GM12892 (cell line): Measurements from ENCODE around the gene TPRG1L.

ENCODE experiments used
- DNase-seq: peaks from one replicate; pipeline ENCODE4 v3.0.0; 2011; ENCODE audit not compliant: insufficient read length
- FAIRE-seq: peaks from 2 replicates; lab custom pipeline; 2011; peaks lifted over from hg19 to GRCh38; lab: Jason Lieb, UNC
- POLR2A ChIP-seq: IDR thresholded peaks from 2 replicates; pipeline ENCODE4 v1.6.1; 2011; ENCODE audit warnings: low read depth, low read length, control low read depth
- POLR2AphosphoS5 ChIP-seq: IDR thresholded peaks from 2 replicates; pipeline ENCODE4 v1.6.1; 2011; ENCODE audit warnings: low read depth, low read length, control low read depth
- TAF1 ChIP-seq: IDR thresholded peaks from 2 replicates; pipeline ENCODE4 v1.6.1; 2011; ENCODE audit warnings: low read depth, mild to moderate bottlenecking, control low read depth, low read length, borderline replicate concordance

TPRG1L gene

DNA sequence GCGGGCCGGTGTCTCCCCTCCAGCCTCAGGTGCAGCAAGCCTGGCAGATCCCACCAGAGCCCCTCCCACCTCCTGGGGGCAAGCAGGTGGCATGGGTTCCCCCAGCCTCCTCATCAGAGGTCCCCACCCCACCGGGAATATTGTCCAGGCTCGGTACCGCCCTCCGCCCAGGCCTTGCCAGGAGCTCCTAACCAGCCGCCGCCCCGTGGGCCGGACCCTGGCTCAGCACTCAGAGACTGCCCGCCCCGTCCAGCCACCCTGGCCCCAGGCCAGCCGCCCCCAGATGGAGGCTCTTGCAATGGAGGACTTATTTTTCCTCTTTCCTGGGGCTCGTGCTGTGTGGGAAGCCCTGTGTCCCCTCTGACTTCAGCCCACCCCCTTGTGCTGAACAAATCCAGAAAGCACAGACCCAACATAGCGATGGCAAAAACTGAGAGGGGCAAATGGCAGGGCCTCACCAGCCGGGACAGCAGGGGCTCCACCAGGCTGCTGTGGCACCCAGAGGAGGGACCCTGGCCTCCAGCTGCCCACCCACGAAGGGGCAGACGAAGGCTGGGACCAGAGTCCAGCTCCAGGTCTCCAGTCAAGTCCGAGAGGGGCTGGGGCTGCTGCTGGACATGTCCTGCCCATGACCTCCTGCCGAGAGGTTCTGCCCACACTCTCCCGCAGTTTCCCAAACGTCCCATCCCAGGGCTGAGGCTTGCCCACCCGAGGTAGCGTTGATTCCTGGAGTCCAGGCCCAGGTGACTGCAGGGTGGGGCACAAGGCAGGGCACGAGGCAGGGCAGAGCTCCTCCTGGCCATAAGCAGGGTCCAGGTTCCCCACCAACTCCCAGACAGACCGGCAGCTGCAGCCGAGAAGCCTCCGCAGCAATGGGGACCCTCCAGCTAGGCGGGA lies 21.0 kb upstream of the TPRG1L start:
- FAIRE-seq (no peak), DNase-seq (no peak)
- TF ChIP-seq POLR2A (no peak), POLR2AphosphoS5 (no peak), TAF1 (no peak)

GRCh38 chr1:3604468-3604974 lies 20.3 kb upstream of the TPRG1L start:
- no peak for DNase-seq
- FAIRE-seq: no peak
- TF ChIP-seq POLR2AphosphoS5 (no peak), TAF1 (no peak), POLR2A (no peak)

- DNase-seq (no peak), FAIRE-seq (no peak)
- no peak for TF ChIP-seq POLR2A
- TF ChIP-seq TAF1: no peak
- no peak for TF ChIP-seq POLR2AphosphoS5
Measured at GRCh38 chr1:3604997-3605823, 19.6 kb upstream of the TPRG1L start.

GRCh38 chr1:3606779-3607702 lies 17.8 kb upstream of the TPRG1L start:
- TF ChIP-seq POLR2A: no peak
- TF ChIP-seq TAF1: no peak
- TF ChIP-seq POLR2AphosphoS5: no peak
- DNase-seq (no peak), FAIRE-seq (no peak)

GRCh38 chr1:3607703-3608065 lies 17.1 kb upstream of the TPRG1L start:
- FAIRE-seq (no peak), DNase-seq (no peak)
- TF ChIP-seq TAF1 (no peak), POLR2A (no peak), POLR2AphosphoS5 (no peak)

- DNase-seq (no peak), FAIRE-seq (no peak)
- no peak for TF ChIP-seq TAF1
- TF ChIP-seq POLR2A: no peak
- TF ChIP-seq POLR2AphosphoS5: no peak
Measured at GRCh38 chr1:3608154-3608553, 16.7 kb upstream of the TPRG1L start.

DNA sequence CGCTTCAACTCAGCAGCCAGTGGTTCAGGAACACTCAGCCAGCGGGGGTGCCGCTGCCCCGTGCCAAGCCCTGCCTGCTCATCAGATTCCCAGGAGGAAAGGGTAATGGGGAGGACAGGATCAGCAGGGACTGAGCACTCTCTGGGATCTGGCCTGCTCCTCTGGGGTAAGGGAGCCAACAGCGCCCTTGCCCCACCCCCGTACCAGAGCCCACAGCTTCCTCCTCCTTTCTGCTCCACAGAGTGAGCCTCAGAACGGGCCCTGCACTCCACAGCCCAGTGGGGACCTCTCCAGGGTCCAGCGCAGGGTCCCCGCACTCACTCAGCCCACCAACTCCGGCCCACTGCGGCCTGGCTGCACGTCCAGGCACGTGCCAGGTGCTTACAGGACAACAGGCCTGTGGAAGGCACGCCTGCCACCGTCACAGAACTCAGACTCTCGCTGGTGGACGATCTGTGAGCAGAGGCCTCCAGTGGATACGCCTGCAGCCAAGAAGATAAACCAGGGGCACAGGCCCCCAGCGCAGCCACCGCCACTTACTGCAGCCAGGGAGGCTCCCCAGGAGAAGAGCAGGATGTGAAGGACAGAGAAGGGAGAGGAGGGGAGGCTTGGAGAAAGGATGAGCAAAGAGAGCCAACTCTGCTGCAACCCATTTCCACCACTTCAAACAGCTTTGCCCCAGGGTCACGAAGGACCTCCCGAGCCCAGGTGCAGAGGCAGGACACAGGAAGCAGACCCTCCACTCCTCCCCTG lies 15.6 kb upstream of the TPRG1L start:
- TF ChIP-seq POLR2AphosphoS5: no peak
- no peak for TF ChIP-seq TAF1
- no peak for TF ChIP-seq POLR2A
- FAIRE-seq (no peak), DNase-seq (no peak)

DNA sequence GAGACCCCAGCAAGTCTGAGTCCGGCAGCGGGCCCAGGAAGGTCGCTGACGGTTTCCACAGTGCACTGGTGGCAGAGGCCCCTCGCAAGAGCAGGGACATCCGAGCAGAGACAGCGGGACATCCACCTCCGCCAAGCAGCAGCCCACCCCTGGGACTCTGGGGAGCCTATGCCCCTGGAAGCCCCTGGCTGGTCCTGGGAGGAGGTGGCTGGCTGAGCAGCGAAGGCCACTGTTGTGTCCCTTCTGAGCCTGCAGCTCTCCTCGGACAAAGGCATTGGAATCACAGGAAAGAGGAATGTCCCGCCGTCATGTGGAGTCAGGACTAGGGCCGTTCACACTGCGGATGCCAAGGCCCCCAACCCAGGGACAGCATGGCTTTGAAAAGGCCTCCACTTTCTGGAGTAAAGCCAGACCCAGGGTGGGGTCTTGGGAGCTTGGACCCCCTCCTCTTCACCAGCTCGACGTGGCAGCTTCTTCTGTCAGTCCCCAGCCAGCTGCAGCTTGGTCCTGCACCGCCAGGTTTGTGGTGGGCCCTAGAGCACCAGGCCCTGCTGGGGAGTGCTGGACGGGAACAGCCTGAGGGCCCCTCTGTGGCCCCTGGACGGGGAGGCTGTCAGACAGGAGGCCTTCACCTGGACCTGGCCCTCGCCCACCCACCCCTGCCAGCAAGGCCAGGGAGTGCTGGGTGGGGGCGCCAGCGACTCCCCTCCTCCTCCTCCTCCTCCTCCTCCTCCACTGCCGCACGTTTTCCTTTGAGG lies 14.9 kb upstream of the TPRG1L start:
- DNase-seq (no peak), FAIRE-seq (no peak)
- TF ChIP-seq POLR2AphosphoS5: no peak
- TF ChIP-seq TAF1: no peak
- no peak for TF ChIP-seq POLR2A

DNA sequence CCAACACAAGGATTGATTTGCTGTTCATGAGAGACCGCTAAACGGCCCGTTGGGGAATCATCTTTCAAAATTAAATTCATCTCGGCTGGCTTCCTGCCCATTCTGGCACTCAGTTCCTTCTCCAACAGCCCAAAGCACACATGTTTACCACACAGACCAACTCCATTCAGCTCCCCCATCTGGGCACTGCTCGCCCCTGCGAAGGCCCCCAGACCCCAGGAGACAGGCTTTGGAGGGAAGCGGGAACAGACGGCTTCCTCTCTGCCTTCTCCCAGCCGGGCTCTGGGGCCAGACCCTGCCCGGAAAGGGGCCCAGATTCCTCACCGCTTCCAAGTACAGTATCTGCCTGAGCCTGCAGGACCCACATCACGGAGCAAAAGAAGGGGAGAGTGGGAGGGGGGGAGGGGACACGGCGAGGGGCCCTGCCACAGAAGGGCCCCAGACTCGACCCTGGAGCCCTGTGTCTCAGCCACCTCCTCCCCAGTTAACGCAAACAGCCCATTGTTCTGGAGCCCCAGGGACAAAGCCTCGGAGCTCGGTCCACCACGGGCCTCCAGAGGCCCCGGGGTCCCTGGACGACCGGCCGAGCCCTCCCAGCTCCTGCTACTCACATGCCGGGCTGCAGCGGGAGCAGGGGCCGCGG lies 14.2 kb upstream of the TPRG1L start:
- TF ChIP-seq POLR2AphosphoS5: no peak
- TF ChIP-seq TAF1: no peak
- no peak for TF ChIP-seq POLR2A
- no peak for FAIRE-seq
- no peak for DNase-seq
